HG03442 (cell line): Measurements from ENCODE around the gene ABCC10.
"Not testable (repeated sequence)": the region's sequence is repeated elsewhere in the genome, so short reads cannot be mapped to it uniquely, and the experiment has no call there.

Source experiments
- ATAC-seq: cut with Tn5 transposase; IDR thresholded peaks from one replicate; pipeline ENCODE4 v1.9.1; 2021; ENCODE audit warnings: mild to moderate bottlenecking, moderate library complexity; ENCODE audit not compliant: unreplicated experiment

ABCC10 gene

GRCh38 chr6:43427406-43428111 is at the start of gene ABCC10:
Gene ABCC10 (plus strand): TSS chr6:43427541. CDS start chr6:43427979, 438 bp downstream.
- peak; percentile 89 for ATAC-seq

- ATAC-seq = no peak
Observed at GRCh38 chr6:43377710-43378229, 49.6 kb upstream of the ABCC10 start.

- no peak for ATAC-seq
Observed at GRCh38 chr6:43378631-43379030, 48.7 kb upstream of the ABCC10 start.

- not testable (repeated sequence) for ATAC-seq
Observed at GRCh38 chr6:43380858-43381257, 46.5 kb upstream of the ABCC10 start.

GRCh38 chr6:43383021-43383667 is 44.2 kb upstream of the ABCC10 start:
- ATAC-seq = peak; percentile 22

- no peak for ATAC-seq
Observed at GRCh38 chr6:43386492-43386891, 40.8 kb upstream of the ABCC10 start.

GRCh38 chr6:43389730-43390295 is 37.5 kb upstream of the ABCC10 start:
- ATAC-seq = no peak

- not testable (repeated sequence) for ATAC-seq
Observed at GRCh38 chr6:43390753-43391439, 36.4 kb upstream of the ABCC10 start.

- ATAC-seq = no peak
Observed at GRCh38 chr6:43391440-43392031, 35.8 kb upstream of the ABCC10 start.

GRCh38 chr6:43393133-43393532 is 34.2 kb upstream of the ABCC10 start:
- not testable (repeated sequence) for ATAC-seq

- ATAC-seq = no peak
Observed at GRCh38 chr6:43393602-43394001, 33.7 kb upstream of the ABCC10 start.

GRCh38 chr6:43394982-43395381 is 32.4 kb upstream of the ABCC10 start:
- no peak for ATAC-seq

GRCh38 chr6:43395776-43396175 is 31.6 kb upstream of the ABCC10 start:
- ATAC-seq = no peak

- no peak for ATAC-seq
Observed at GRCh38 chr6:43396408-43397149, 30.8 kb upstream of the ABCC10 start.

GRCh38 chr6:43399932-43400487 is 27.3 kb upstream of the ABCC10 start:
- no peak for ATAC-seq

- ATAC-seq = no peak
Observed at GRCh38 chr6:43401730-43402129, 25.6 kb upstream of the ABCC10 start.

GRCh38 chr6:43402820-43403219 is 24.5 kb upstream of the ABCC10 start:
- no peak for ATAC-seq

- no peak for ATAC-seq
Observed at GRCh38 chr6:43405354-43405753, 22.0 kb upstream of the ABCC10 start.

- no peak for ATAC-seq
Observed at GRCh38 chr6:43407296-43407695, 20.0 kb upstream of the ABCC10 start.

GRCh38 chr6:43408259-43408658 is 19.1 kb upstream of the ABCC10 start:
- ATAC-seq = no peak
